ENCODE measurements around the gene RIMBP2.

Gene RIMBP2

DNA sequence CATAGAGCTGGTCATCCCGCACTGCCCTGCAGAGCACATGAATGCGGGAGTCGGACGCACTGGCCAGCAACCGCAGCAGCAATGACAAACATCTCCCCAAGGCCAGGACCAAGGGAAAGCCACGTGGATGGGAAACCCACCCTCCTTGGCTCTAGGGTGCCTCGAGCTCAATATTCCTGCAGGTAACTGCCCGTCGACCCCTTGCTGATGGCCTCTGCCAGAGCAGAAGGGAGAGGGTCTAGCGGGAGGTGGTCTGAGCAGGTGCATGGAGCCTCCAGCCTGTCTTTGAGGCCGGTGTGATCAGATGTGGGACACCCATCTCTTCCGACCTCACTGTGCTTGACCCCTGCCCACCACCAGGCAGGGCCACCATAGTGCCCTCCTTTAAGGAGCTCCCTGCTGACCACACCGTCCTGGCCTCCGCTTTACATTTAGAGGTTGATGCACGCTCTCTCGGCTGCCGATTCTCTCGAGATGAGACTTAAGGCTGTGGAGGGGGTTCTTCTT is 288.7 kb downstream of the RIMBP2 start:
- DNase-seq = no peak
- no peak overlapping the region for H3K4me3 ChIP-seq (ENCODE audit: control insufficient read depth in 1 of 7, extremely low read depth in 1 of 7, insufficient read depth in 4 of 7, low read depth in 2 of 7, low read length in 6 of 7)
- ChIA-PET CTCF (no interaction called here), POLR2A (no interaction called here)
- 98% methylated on average over 14 of the region's 18 CpGs for WGBS (ENCODE audit: insufficient coverage)
- H3K36me3 ChIP-seq (ENCODE audit: control insufficient read depth in 4 of 4, insufficient read depth in 4 of 4, low read length in 3 of 4) = no peaks in the 10 kb centered on the region
- no peaks in the 10 kb centered on the region for H3K9me3 ChIP-seq (ENCODE audit: control extremely low read depth in 1 of 5, control insufficient read depth in 4 of 5, insufficient read depth in 2 of 5, low read depth in 1 of 5, low read length in 4 of 5)
- no peaks in the 10 kb centered on the region for H3K4me1 ChIP-seq (ENCODE audit: control extremely low read depth in 1 of 4, control insufficient read depth in 4 of 4, insufficient read depth in 4 of 4, low read length in 3 of 4)
- peaks cover 0 to 1% (median 0%) of the 10 kb centered on the region in 5 experiments for H3K27me3 ChIP-seq (replicated peaks in 2 of 5; ENCODE audit: control insufficient read depth in 4 of 5, insufficient read depth in 5 of 5, low read length in 4 of 5)
- H3K27ac ChIP-seq (ENCODE audit: insufficient read depth in 1 of 2, low read depth in 1 of 2, low read length in 2 of 2, poor library complexity in 1 of 2, severe bottlenecking in 2 of 2) = no peak overlapping the region

DNA sequence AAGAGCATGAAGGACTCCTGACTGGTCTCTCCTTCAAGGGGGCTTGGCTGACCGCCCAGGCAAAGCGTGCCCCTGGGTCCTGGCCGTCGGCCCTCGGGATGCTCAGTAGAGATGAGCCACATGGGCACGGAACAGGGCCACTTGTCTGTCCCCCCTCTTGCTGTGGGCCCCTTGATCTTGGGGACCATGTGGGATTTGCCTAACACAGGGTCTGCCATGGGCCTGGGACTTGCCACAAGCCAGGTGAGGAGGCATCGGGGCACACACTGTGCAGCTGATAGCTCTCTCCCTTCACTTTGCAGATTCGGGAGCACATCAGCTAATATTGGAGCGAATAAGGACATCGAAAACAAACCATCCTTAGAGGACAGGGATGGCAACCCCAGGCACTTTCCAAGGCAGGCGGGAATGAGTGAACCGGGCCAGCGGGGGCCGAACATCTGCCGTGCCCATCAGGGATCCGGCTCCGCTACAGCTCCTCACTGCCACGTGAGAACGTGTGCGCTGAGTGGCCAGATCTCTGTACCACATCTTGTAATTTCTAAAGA is 290.3 kb downstream of the RIMBP2 start:
- 93% methylated on average over 20 of the region's 20 CpGs for WGBS (ENCODE audit: insufficient coverage)
- no peak for DNase-seq
- CTCF ChIA-PET = no interaction called here
- Histone ChIP-seq H3K27ac (ENCODE audit: insufficient read depth in 1 of 2, low read depth in 1 of 2, low read length in 2 of 2, poor library complexity in 1 of 2, severe bottlenecking in 2 of 2) (no peak overlapping the region), H3K4me1 (ENCODE audit: control extremely low read depth in 1 of 4, control insufficient read depth in 4 of 4, insufficient read depth in 4 of 4, low read length in 3 of 4) (no peaks in the 10 kb centered on the region), H3K9me3 (ENCODE audit: control extremely low read depth in 1 of 5, control insufficient read depth in 4 of 5, insufficient read depth in 2 of 5, low read depth in 1 of 5, low read length in 4 of 5) (no peaks in the 10 kb centered on the region), H3K4me3 (ENCODE audit: control insufficient read depth in 1 of 7, extremely low read depth in 1 of 7, insufficient read depth in 4 of 7, low read depth in 2 of 7, low read length in 6 of 7) (no peak overlapping the region), H3K27me3 (replicated peaks in 2 of 5; ENCODE audit: control insufficient read depth in 4 of 5, insufficient read depth in 5 of 5, low read length in 4 of 5) (peaks cover 0 to 1% (median 0%) of the 10 kb centered on the region in 5 experiments), H3K36me3 (ENCODE audit: control insufficient read depth in 4 of 4, insufficient read depth in 4 of 4, low read length in 3 of 4) (no peaks in the 10 kb centered on the region)
- POLR2A ChIA-PET = no interaction called here

DNA sequence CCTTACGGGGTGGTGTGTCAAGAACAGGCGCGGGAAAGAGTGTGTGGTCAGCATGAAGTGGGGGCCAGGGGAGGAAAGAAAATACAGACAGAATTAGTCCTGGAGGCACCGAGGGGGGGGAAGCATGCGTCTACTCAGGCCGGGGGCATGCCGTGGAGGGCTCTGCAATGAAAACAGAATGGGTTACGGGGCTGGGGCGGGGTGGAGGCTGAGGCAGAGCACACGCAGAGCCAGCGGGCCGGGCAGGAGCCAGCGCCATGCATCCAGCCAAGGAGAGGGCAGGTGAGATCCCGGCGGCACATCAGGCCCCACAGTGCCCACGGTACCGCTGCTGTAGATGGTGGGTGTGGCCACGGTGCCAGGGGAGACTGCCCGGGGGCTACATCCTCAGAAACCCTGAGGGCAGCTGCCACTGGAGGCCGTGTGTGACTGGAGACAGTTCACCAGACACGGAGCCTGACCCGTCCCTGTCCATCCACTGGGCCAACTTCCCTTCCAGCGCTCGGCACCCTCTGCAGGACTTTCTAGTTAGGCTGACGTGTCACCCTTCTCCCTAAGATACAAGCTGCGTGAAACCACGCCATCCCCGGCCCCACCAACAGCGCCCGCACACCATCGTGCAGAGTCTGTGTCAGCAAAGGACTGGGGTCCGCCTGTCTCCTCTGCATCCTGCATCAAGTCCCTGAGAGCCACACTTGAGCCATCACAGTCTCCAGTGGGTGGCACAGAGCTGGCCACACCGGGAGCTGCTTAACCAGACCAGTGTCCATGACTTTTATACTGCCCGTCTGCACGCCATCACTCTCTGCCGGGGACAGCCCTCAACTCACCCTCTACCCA is 291.0 kb downstream of the RIMBP2 start:
- H3K36me3 ChIP-seq (ENCODE audit: control insufficient read depth in 4 of 4, insufficient read depth in 4 of 4, low read length in 3 of 4) = no peaks in the 10 kb centered on the region
- CTCF ChIA-PET = no interaction called here
- H3K9me3 ChIP-seq (ENCODE audit: control extremely low read depth in 1 of 5, control insufficient read depth in 4 of 5, insufficient read depth in 2 of 5, low read depth in 1 of 5, low read length in 4 of 5) = no peaks in the 10 kb centered on the region
- no peaks in the 10 kb centered on the region for H3K4me1 ChIP-seq (ENCODE audit: control extremely low read depth in 1 of 4, control insufficient read depth in 4 of 4, insufficient read depth in 4 of 4, low read length in 3 of 4)
- WGBS (ENCODE audit: insufficient coverage) = 94% methylated on average over 32 of the region's 36 CpGs
- no peak for DNase-seq
- peaks cover 0 to 1% (median 0%) of the 10 kb centered on the region in 5 experiments for H3K27me3 ChIP-seq (replicated peaks in 2 of 5; ENCODE audit: control insufficient read depth in 4 of 5, insufficient read depth in 5 of 5, low read length in 4 of 5)
- no peak overlapping the region for H3K27ac ChIP-seq (ENCODE audit: insufficient read depth in 1 of 2, low read depth in 1 of 2, low read length in 2 of 2, poor library complexity in 1 of 2, severe bottlenecking in 2 of 2)
- POLR2A ChIA-PET = no interaction called here
- no peak overlapping the region for H3K4me3 ChIP-seq (ENCODE audit: control insufficient read depth in 1 of 7, extremely low read depth in 1 of 7, insufficient read depth in 4 of 7, low read depth in 2 of 7, low read length in 6 of 7)

DNA sequence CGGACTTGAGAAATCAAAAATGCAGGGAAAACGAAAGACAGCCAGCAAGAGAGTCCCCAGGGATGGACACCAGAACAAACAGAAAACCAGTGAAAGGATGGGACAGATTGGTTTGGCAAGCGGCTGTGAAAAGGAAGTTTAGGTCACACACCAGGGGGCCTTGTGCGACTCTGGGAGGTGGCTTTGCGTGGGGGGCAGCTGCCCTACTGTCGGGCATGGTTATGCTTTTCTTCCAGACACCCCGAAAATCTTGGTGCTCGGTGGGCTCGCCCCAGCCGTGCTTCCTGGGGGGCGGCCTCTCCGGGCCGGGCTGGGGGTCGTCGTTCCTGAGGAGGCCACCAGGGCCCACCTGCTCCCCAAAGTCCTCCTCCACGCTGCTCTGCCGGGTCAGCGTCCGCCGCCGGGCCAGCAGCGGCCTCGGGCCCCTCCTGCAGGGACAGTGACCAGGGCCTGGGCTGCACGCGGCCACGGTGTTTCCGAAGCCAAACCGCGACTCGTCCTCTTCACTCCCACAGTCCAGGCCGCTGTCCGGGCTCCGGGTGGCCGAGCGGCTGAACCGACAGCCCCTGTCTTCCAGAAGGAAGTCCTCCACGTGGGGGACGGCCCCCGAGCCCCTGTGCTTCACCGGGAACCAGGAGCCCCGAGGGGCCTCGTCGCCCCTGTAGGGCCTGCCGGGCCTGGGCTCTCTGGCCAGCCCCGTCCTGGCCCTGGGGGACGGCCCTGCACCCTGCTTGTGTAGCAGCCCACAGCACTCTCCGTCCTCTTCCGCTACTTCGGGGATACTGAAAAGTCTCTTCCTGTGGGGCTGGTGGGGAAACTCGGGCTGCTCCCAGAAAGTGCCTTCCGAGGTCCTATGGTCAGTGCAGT is 291.9 kb downstream of the RIMBP2 start:
- CTCF ChIA-PET = no interaction called here
- Histone ChIP-seq H3K27ac (ENCODE audit: insufficient read depth in 1 of 2, low read depth in 1 of 2, low read length in 2 of 2, poor library complexity in 1 of 2, severe bottlenecking in 2 of 2) (no peak overlapping the region), H3K4me1 (ENCODE audit: control extremely low read depth in 1 of 4, control insufficient read depth in 4 of 4, insufficient read depth in 4 of 4, low read length in 3 of 4) (no peaks in the 10 kb centered on the region), H3K4me3 (ENCODE audit: control insufficient read depth in 1 of 7, extremely low read depth in 1 of 7, insufficient read depth in 4 of 7, low read depth in 2 of 7, low read length in 6 of 7) (no peak overlapping the region), H3K36me3 (ENCODE audit: control insufficient read depth in 4 of 4, insufficient read depth in 4 of 4, low read length in 3 of 4) (no peaks in the 10 kb centered on the region), H3K9me3 (ENCODE audit: control extremely low read depth in 1 of 5, control insufficient read depth in 4 of 5, insufficient read depth in 2 of 5, low read depth in 1 of 5, low read length in 4 of 5) (no peaks in the 10 kb centered on the region), H3K27me3 (replicated peaks in 2 of 5; ENCODE audit: control insufficient read depth in 4 of 5, insufficient read depth in 5 of 5, low read length in 4 of 5) (peaks cover 0 to 1% (median 0%) of the 10 kb centered on the region in 5 experiments)
- DNase-seq = no peak
- POLR2A ChIA-PET = no interaction called here
- 94% methylated on average over 45 of the region's 51 CpGs for WGBS (ENCODE audit: insufficient coverage)

DNA sequence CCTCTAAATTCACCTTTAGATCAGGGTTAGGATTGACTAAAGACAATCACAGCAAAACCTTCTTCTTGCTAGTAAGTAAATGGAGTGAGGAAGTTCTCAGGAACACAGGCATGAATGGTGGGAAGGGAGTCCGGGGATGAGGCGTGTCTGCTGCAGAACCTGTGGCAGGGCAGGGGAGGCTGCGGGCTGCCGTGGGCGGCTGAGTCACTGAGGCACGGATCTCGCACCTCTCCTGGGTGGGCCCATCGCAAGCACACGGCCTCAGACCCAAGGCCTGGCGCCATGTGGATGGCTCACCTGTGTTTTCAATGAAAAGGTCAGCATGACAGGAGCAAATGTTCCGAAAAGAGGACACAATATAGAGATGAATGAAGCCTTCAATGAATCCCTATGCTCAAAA is 293.0 kb downstream of the RIMBP2 start:
- Histone ChIP-seq H3K4me3 (ENCODE audit: control insufficient read depth in 1 of 7, extremely low read depth in 1 of 7, insufficient read depth in 4 of 7, low read depth in 2 of 7, low read length in 6 of 7) (no peak overlapping the region), H3K4me1 (ENCODE audit: control extremely low read depth in 1 of 4, control insufficient read depth in 4 of 4, insufficient read depth in 4 of 4, low read length in 3 of 4) (no peaks in the 10 kb centered on the region), H3K27me3 (replicated peaks in 2 of 5; ENCODE audit: control insufficient read depth in 4 of 5, insufficient read depth in 5 of 5, low read length in 4 of 5) (peaks cover 0 to 4% (median 0%) of the 10 kb centered on the region in 5 experiments), H3K27ac (ENCODE audit: insufficient read depth in 1 of 2, low read depth in 1 of 2, low read length in 2 of 2, poor library complexity in 1 of 2, severe bottlenecking in 2 of 2) (no peak overlapping the region), H3K36me3 (ENCODE audit: control insufficient read depth in 4 of 4, insufficient read depth in 4 of 4, low read length in 3 of 4) (no peaks in the 10 kb centered on the region), H3K9me3 (ENCODE audit: control extremely low read depth in 1 of 5, control insufficient read depth in 4 of 5, insufficient read depth in 2 of 5, low read depth in 1 of 5, low read length in 4 of 5) (no peaks in the 10 kb centered on the region)
- no peak for DNase-seq
- POLR2A ChIA-PET = no interaction called here
- 83% methylated on average over 8 of the region's 11 CpGs for WGBS (ENCODE audit: insufficient coverage)
- CTCF ChIA-PET = no interaction called here

DNA sequence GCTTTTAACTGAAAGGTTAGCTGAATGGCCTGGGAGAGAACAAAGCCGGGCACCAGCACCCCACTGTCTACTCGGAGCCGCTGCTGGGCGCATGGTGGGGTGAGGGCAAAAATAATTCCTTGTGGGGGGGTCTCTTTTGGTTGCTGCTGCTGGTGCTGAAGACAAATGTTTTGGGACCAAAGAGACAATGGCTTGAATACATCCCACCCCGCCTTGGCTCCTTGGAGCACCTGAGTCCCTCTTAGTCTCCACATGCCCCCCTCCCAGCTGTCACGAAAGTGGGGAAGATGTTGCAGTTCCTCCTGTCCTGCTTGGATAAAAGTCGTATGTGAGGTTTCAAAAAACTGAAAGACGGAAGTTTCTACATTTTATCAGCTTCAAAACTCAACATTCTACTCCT is 293.4 kb downstream of the RIMBP2 start:
- Histone ChIP-seq H3K9me3 (ENCODE audit: control extremely low read depth in 1 of 5, control insufficient read depth in 4 of 5, insufficient read depth in 2 of 5, low read depth in 1 of 5, low read length in 4 of 5) (no peaks in the 10 kb centered on the region), H3K27ac (ENCODE audit: insufficient read depth in 1 of 2, low read depth in 1 of 2, low read length in 2 of 2, poor library complexity in 1 of 2, severe bottlenecking in 2 of 2) (no peak overlapping the region), H3K4me3 (ENCODE audit: control insufficient read depth in 1 of 7, extremely low read depth in 1 of 7, insufficient read depth in 4 of 7, low read depth in 2 of 7, low read length in 6 of 7) (no peak overlapping the region), H3K4me1 (ENCODE audit: control extremely low read depth in 1 of 4, control insufficient read depth in 4 of 4, insufficient read depth in 4 of 4, low read length in 3 of 4) (no peaks in the 10 kb centered on the region), H3K27me3 (replicated peaks in 2 of 5; ENCODE audit: control insufficient read depth in 4 of 5, insufficient read depth in 5 of 5, low read length in 4 of 5) (peaks cover 0 to 4% (median 0%) of the 10 kb centered on the region in 5 experiments), H3K36me3 (ENCODE audit: control insufficient read depth in 4 of 4, insufficient read depth in 4 of 4, low read length in 3 of 4) (no peaks in the 10 kb centered on the region)
- WGBS (ENCODE audit: insufficient coverage) = 98% methylated on average over 5 of the region's 8 CpGs
- ChIA-PET POLR2A (no interaction called here), CTCF (no interaction called here)
- no peak for DNase-seq

DNA sequence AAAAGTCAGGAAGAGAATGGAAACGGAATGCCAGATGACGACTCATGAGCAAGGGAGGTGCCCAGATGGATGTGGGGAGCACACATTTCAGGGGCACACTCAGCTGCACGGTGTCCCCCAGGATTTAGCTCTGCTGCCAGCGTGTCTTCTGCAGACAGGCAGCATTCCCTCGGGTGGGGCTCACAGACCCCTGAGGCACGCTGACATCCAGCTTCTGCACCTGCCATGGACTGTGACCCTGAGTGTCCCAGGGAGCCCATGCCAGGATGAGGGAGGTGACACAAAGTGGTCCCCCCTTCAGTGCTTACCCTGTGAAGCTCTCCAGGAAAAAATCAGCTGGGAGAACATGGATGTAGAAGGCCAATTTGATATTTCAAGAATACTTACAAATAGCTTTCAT is 294.2 kb downstream of the RIMBP2 start:
- 82% methylated on average over 6 of the region's 6 CpGs for WGBS (ENCODE audit: insufficient coverage)
- H3K9me3 ChIP-seq (ENCODE audit: control extremely low read depth in 1 of 5, control insufficient read depth in 4 of 5, insufficient read depth in 2 of 5, low read depth in 1 of 5, low read length in 4 of 5) = no peaks in the 10 kb centered on the region
- H3K4me1 ChIP-seq (ENCODE audit: control extremely low read depth in 1 of 4, control insufficient read depth in 4 of 4, insufficient read depth in 4 of 4, low read length in 3 of 4) = no peaks in the 10 kb centered on the region
- H3K36me3 ChIP-seq (ENCODE audit: control insufficient read depth in 4 of 4, insufficient read depth in 4 of 4, low read length in 3 of 4) = no peaks in the 10 kb centered on the region
- ChIA-PET POLR2A (no interaction called here), CTCF (no interaction called here)
- peaks cover 0 to 4% (median 0%) of the 10 kb centered on the region in 5 experiments for H3K27me3 ChIP-seq (replicated peaks in 2 of 5; ENCODE audit: control insufficient read depth in 4 of 5, insufficient read depth in 5 of 5, low read length in 4 of 5)
- H3K4me3 ChIP-seq (ENCODE audit: control insufficient read depth in 1 of 7, extremely low read depth in 1 of 7, insufficient read depth in 4 of 7, low read depth in 2 of 7, low read length in 6 of 7) = no peak overlapping the region
- DNase-seq = no peak
- H3K27ac ChIP-seq (ENCODE audit: insufficient read depth in 1 of 2, low read depth in 1 of 2, low read length in 2 of 2, poor library complexity in 1 of 2, severe bottlenecking in 2 of 2) = no peak overlapping the region
